ENCODE results near the gene HOGA1. TPM values are rescaled to one million over a fixed set of nuclear protein-coding genes. Genes with fewer than 3 reads are reported as not detected.
A peak's percentile ranks its signal among the peaks of the same experiment; 100 is the strongest.

HOGA1 gene
- total and polyA plus RNA-seq, 9 donors, result 0.05 to 0.80 (median 0.23) TPM; not detected in 2

DNA sequence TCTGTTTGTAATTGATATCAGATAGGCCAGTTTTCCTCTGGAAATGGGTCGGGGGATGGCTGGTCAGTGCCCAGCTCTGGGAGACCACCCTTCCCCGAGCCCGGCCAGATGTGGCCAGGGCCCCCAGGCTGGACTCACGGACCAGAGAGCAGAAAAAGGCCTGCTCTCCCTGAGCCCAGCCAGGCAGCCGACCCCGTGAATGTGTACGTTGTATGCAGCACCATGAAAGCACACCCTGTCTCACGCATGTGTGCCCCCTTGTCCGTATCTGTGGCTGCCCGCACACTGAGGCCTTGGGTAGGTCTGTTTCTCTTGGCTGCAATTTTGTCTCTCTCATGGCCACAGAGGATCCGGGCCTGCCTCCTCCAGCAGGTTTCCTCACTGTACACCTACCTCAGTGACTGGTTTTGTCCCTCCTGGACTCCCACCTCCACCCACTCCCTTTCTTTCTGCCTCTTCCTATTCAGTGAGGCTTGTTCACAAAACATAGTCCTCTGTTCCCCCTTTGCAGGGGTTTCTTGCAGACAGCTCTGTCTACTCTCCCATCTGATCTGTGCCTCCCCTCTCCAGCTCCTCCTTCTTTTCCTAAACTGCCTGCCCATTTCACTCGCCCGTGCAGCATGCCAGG, 35.2 kb upstream of the HOGA1 start:
- Histone ChIP-seq H3K36me3 (no peaks in the 10 kb centered on the region), H3K4me3 (no peak overlapping the region), H3K27ac (no peak overlapping the region), H3K9me3 (no peaks in the 10 kb centered on the region), H3K4me1 (ENCODE audit: insufficient read depth) (no peaks in the 10 kb centered on the region), H3K27me3 (no peaks in the 10 kb centered on the region)
- DNase-seq, result peak in 1 of 5 donors; percentile 31
- 86 to 90% (median 86%) methylated on average over 13 of the region's 13 CpGs for WGBS, 3 donors
- intact Hi-C loops (cut with DNase I), result loop anchor here in 1 of 4 donors (10.0 kb wide), 1 partner anchor 54 kb away; the partner anchor contains the start of genes MMS19 and UBTD1
- TF ChIP-seq, protein P1, sequence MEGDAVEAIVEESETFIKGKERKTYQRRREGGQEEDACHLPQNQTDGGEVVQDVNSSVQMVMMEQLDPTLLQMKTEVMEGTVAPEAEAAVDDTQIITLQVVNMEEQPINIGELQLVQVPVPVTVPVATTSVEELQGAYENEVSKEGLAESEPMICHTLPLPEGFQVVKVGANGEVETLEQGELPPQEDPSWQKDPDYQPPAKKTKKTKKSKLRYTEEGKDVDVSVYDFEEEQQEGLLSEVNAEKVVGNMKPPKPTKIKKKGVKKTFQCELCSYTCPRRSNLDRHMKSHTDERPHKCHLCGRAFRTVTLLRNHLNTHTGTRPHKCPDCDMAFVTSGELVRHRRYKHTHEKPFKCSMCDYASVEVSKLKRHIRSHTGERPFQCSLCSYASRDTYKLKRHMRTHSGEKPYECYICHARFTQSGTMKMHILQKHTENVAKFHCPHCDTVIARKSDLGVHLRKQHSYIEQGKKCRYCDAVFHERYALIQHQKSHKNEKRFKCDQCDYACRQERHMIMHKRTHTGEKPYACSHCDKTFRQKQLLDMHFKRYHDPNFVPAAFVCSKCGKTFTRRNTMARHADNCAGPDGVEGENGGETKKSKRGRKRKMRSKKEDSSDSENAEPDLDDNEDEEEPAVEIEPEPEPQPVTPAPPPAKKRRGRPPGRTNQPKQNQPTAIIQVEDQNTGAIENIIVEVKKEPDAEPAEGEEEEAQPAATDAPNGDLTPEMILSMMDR (IDR thresholded peaks at IDR 0.05), result no peak
- TF ChIP-seq EP300 (IDR thresholded peaks at IDR 0.05) (no peak), POLR2A (IDR thresholded peaks at IDR 0.05) (no peak)

DNA sequence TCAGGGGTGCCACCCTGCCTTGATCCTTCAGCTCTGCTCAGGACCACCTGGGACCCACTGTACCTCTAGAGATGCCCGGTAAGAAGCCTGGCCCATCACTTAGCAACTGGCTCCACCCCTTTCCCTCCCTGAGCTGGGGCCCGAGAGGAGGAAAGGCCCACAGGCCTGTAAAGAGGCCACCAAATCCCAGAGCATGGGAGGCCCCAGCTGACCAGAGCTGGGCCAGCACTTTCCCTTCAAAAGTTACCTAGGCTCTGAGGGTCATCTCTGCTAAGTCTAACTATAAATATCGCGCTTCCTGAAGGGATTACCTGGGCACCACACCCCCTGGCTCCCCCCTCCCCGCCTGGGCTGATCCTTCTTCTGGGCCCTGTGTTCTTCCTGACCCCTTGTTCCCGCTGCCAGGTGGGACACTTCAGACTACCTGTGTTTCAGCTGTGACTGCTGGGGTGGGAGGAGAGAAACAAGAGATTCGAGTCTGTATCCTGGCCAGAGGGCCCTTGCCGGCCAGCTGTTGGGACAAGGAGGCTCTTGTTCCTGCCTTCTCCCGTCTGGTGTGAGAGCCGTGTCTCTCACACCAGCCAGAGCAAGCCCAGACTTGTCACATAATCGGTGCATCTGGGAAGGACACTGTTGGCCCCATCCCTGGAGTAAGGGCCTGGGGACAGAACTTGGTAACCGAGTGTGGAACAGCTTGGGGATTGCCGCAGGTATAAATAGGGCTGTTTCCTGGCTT, 34.4 kb upstream of the HOGA1 start:
- Histone ChIP-seq H3K9me3 (no peaks in the 10 kb centered on the region), H3K4me3 (no peak overlapping the region), H3K4me1 (ENCODE audit: insufficient read depth) (no peaks in the 10 kb centered on the region), H3K27me3 (no peaks in the 10 kb centered on the region), H3K27ac (peak overlapping the region in 1 of 2 donors; percentile 45), H3K36me3 (no peaks in the 10 kb centered on the region)
- TF ChIP-seq POLR2A (IDR thresholded peaks at IDR 0.05) (no peak), EP300 (IDR thresholded peaks at IDR 0.05) (no peak)
- TF ChIP-seq, protein P1 (IDR thresholded peaks at IDR 0.05), result no peak
- WGBS, 3 donors, result 42 to 52% (median 44%) methylated on average over 13 of the region's 13 CpGs
- intact Hi-C loops (cut with DNase I), result loop anchor here in 2 of 4 donors (5.0 to 10.0 kb wide), 2 partner anchors 55 to 87 kb away; partner anchors contain the start of genes MMS19 (in 1 of the 2) and UBTD1 (in 1 of the 2)
- peak in 2 of 5 donors; percentile 40 to 60 for DNase-seq

DNA sequence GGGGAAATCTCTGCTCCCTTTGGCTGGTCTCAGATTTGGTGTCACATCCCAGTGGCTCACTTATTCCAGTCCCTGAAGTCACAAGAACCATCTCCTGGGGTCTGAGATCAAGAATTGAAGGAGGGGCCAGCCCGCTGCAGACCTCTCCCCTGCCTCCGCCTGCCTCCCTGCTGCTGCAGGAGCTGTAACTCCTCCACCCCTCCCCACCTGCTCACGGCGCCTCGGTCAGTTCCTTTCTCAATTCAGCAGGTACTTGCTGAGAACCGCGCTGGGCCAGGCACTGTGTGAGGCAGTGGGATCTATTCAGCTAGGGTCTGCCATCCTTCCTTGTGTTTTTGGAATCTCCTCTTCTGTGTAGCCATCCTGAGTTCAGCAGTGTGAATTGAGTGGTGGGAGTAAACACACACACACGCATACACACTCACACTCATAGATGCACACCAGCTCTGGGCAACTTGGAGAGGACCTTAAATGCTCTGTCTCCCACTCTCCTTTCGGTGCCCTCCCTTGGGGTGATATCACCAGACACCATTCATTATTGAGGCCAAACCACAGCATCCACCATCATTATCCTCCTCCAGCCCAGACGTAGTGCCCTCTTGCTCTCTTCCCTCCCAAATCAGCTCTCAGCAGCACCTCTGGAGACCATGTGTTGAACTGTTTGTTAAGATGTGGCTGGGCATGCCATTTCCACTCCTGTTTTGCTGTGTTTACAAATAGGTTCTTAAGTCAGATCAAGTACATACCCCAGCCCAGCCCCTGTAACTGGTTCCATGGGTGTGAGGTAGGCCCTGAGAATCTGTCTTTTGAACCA, 33.6 kb upstream of the HOGA1 start:
- Histone ChIP-seq H3K27me3 (no peaks in the 10 kb centered on the region), H3K4me1 (ENCODE audit: insufficient read depth) (no peaks in the 10 kb centered on the region), H3K4me3 (no peak overlapping the region), H3K27ac (peak overlapping the region in 1 of 2 donors; percentile 45), H3K9me3 (no peaks in the 10 kb centered on the region), H3K36me3 (no peaks in the 10 kb centered on the region)
- WGBS, 3 donors, result 73 to 81% (median 81%) methylated on average over 10 of the region's 10 CpGs
- TF ChIP-seq, protein P1 (IDR thresholded peaks at IDR 0.05), result no peak
- TF ChIP-seq POLR2A (IDR thresholded peaks at IDR 0.05) (no peak), EP300 (IDR thresholded peaks at IDR 0.05) (no peak)
- intact Hi-C loops (cut with DNase I), result loop anchor here in 2 of 4 donors (5.0 kb wide), 1 partner anchor 88 kb away; no protein-coding TSS in a partner anchor
- peak in 1 of 5 donors; percentile 31 for DNase-seq

DNA sequence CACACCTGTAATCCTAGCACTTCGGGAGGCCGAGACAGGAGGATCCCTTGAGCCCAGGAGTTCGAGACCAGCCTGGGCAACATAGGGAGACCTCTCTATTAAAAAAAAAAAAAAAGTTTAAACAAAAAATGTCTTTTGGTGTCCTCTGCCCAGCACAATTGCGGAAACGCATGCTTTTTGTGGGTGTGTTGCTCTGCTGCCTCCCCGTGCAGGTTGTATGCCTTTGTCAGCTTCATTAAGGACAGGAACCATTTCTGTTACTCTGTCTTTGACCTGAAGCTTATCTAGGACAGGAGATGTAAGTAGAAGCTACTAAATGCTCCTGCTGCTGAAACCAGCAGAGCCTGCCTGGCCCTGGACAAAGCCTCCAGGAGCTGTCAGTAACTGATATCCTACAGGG, 32.9 kb upstream of the HOGA1 start:
- no peak overlapping the region for H3K4me3 ChIP-seq
- no peak overlapping the region for H3K27ac ChIP-seq
- no peaks in the 10 kb centered on the region for H3K36me3 ChIP-seq
- no peaks in the 10 kb centered on the region for H3K4me1 ChIP-seq (ENCODE audit: insufficient read depth)
- TF ChIP-seq EP300 (IDR thresholded peaks at IDR 0.05) (no peak), POLR2A (IDR thresholded peaks at IDR 0.05) (no peak)
- TF ChIP-seq, protein P1 (IDR thresholded peaks at IDR 0.05), result no peak
- no peaks in the 10 kb centered on the region for H3K9me3 ChIP-seq
- no peak for DNase-seq
- 79 to 87% (median 86%) methylated on average over 6 of the region's 6 CpGs for WGBS, 3 donors
- intact Hi-C loops (cut with DNase I), result loop anchor here in 2 of 4 donors (5.0 kb wide), 1 partner anchor 89 kb away; no protein-coding TSS in a partner anchor
- H3K27me3 ChIP-seq, result no peaks in the 10 kb centered on the region

Measured in ovary (tissue), 9 donors.